HAP-1 (cell line): ENCODE measurements around the gene CAT.
A peak's percentile ranks its signal among the peaks of the same experiment; 100 is the strongest.

Experiments
- DNase-seq, 2 experiments: peaks; one replicate each; pipeline ENCODE4 v3.0.0-alpha.2; 2016 to 2020; ENCODE audit warnings: low spot score in 2 of 2
- H3K27me3 ChIP-seq: fragments of 250-450 bp; sonication (Bioruptor Pico); 2 replicates; pipeline ENCODE4 v1.5.1; 2020; ENCODE audit warnings: low read depth, mild to moderate bottlenecking, moderate library complexity
- H3K36me3 ChIP-seq: fragments of 250-450 bp; sonication (Bioruptor Pico); replicated peaks from 2 replicates; pipeline ENCODE4 v1.5.1; 2020; ENCODE audit warnings: mild to moderate bottlenecking
- H3K4me1 ChIP-seq: fragments of 250-450 bp; sonication (Bioruptor Pico); 2 replicates; pipeline ENCODE4 v1.5.1; 2020; ENCODE audit warnings: mild to moderate bottlenecking
- H3K4me3 ChIP-seq: fragments of 250-450 bp; sonication (Bioruptor Pico); 2 replicates; pipeline ENCODE4 v1.5.1; 2020; ENCODE audit warnings: mild to moderate bottlenecking, moderate library complexity
- H3K9me3 ChIP-seq: fragments of 250-450 bp; sonication (Bioruptor Pico); 2 replicates; pipeline ENCODE4 v1.5.1; 2020; ENCODE audit warnings: mild to moderate bottlenecking, moderate library complexity
- in situ Hi-C: fragments of 300-500 bp; cut with MboI; formaldehyde crosslinking; loops from 3 replicates; pipeline ENCODE4 v1.14.3; 2020; ENCODE audit warnings: low sequenced_read_pairs, inconsistent platforms, mixed read lengths

Gene CAT

DNA sequence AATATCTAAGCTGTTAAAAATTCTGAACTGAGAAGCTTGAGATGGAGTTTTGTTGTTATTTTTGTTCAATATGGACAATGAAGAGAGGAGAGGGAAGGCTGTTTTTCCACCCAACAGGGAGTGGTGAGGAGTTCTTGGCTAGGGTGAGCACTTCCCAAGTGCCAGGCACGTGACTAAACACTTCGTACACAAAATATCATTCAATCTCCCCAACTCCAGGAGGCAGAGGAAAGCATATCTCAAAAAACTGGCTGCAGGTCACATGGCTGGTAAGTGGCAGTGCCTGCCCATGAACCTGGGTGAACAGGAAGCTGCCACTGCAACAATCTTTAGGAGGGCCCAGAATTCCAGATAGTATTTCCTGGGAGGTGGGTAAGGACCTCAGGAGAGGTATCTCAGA, 63.2 kb downstream of the CAT start:
- no peak for DNase-seq
- no peaks in the 10 kb centered on the region for H3K9me3 ChIP-seq
- H3K4me3 ChIP-seq, result no peak overlapping the region
- no peaks in the 10 kb centered on the region; the same call in 1 of the 2 replicates for H3K4me1 ChIP-seq
- no peaks in the 10 kb centered on the region for H3K27me3 ChIP-seq
- in situ Hi-C loops, result no loop called here
- no peaks in the 10 kb centered on the region for H3K36me3 ChIP-seq

DNA sequence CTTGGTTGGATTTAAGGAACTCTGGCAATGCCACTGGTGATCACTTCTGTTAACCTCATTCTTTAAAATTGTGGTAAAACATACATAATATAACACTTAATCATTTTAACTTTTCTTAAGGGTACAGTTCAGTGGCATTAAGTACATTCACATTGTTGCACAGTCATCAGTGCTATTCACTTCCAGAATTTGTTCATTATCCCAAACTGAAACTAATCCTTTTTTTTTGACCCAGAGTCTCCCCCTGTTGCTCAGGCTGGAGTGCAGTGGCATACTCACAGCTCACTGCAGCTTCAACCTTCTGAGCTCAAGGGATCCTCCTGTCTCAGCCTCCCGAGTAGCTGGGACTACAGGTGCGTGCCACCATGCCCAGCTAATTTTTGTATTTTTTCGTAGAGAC, 64.2 kb downstream of the CAT start:
- in situ Hi-C loops, result no loop called here
- H3K4me3 ChIP-seq, result no peak overlapping the region
- no peaks in the 10 kb centered on the region for H3K36me3 ChIP-seq
- H3K27me3 ChIP-seq, result no peaks in the 10 kb centered on the region
- H3K4me1 ChIP-seq, result no peaks in the 10 kb centered on the region; the same call in 1 of the 2 replicates
- DNase-seq, result no peak
- no peaks in the 10 kb centered on the region for H3K9me3 ChIP-seq

DNA sequence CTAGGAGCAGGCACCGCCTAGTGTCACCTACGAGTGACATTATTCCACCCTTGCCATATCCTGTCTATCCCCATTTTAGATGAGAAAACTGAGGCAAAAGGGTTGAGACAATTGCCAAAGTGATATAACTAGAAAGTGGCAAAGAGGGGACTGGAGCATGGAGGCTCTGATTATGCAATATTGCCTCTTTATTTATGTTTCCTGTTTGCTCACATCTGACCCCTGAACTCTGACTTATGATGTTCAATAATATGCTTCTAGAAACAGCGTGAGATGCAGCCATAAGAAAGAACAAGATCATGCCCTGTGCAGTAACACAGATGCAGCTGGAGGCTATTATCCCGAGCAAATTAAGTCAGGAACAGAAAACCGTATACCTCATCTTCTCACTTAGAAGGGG, 67.1 kb downstream of the CAT start:
- Histone ChIP-seq H3K4me3 (no peak overlapping the region), H3K4me1 (no peaks in the 10 kb centered on the region), H3K27me3 (no peaks in the 10 kb centered on the region), H3K36me3 (no peaks in the 10 kb centered on the region), H3K9me3 (no peaks in the 10 kb centered on the region)
- in situ Hi-C loops, result no loop called here
- DNase-seq, result no peak

DNA sequence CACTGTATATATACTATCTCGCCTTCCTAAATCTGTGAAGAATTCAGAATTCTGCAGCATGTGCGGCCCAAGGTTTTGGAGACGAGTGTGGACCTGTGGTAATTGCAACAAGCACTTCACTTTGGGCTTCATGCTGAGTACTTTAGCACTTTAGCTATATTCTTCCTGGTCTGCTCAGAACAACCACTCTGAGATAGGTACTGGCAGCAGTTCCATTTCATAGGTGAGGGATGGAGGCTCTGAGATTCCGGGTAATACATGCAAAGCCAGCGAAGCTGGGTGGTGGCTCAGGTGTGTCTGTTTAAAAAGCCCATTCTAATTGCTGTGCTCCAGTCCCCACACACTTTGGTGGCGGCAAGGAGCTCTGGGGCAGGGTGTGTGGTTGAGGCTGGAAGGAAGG, 68.4 kb downstream of the CAT start:
- no peak overlapping the region for H3K4me3 ChIP-seq
- no peak for DNase-seq
- H3K4me1 ChIP-seq, result no peaks in the 10 kb centered on the region
- no peaks in the 10 kb centered on the region for H3K27me3 ChIP-seq
- in situ Hi-C loops, result no loop called here
- H3K9me3 ChIP-seq, result no peaks in the 10 kb centered on the region
- no peaks in the 10 kb centered on the region for H3K36me3 ChIP-seq

DNA sequence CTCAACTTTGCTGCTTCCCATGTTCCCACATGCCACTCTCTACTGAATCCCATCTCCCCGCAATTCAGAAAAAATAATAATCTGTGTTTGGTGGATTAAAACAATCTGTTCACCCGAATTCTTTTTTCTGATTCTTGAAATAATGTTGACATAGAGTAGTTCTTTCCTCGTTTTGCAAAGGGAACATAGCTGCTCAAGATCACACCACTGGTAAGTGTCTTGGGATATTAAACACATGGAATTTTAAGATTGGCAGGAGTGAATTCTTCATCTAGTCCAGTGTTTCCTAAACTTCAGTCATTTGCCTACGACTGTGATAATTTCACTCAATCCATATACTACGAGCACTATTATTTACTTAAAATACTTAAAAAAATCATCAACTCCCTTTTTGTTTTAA, 68.9 kb downstream of the CAT start:
- in situ Hi-C loops, result no loop called here
- Histone ChIP-seq H3K9me3 (no peaks in the 10 kb centered on the region), H3K36me3 (no peaks in the 10 kb centered on the region), H3K4me1 (no peaks in the 10 kb centered on the region), H3K27me3 (no peaks in the 10 kb centered on the region), H3K4me3 (no peak overlapping the region)
- no peak for DNase-seq

DNA sequence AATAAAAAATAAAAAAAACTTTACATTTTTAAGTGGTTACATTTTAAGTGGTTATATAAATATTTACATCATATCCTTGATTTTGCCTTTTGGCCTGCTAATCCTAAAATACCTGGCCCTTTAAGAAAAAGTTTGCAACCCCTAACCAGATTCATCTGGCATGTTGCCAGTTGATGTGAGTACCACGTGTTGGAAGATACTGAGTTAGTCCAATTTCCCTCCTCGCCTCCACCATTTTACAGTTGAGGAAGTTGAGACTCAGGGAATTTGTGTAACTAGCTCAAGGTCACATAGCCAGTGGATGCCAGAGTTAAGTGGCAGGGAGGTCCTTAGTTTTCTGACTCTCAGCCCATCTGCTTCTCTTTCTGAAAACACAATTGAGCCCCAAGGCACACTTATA, 69.8 kb downstream of the CAT start:
- H3K4me1 ChIP-seq, result no peaks in the 10 kb centered on the region
- no peak overlapping the region for H3K4me3 ChIP-seq
- in situ Hi-C loops, result no loop called here
- H3K36me3 ChIP-seq, result no peaks in the 10 kb centered on the region
- H3K9me3 ChIP-seq, result no peaks in the 10 kb centered on the region
- no peak for DNase-seq
- H3K27me3 ChIP-seq, result no peaks in the 10 kb centered on the region

DNA sequence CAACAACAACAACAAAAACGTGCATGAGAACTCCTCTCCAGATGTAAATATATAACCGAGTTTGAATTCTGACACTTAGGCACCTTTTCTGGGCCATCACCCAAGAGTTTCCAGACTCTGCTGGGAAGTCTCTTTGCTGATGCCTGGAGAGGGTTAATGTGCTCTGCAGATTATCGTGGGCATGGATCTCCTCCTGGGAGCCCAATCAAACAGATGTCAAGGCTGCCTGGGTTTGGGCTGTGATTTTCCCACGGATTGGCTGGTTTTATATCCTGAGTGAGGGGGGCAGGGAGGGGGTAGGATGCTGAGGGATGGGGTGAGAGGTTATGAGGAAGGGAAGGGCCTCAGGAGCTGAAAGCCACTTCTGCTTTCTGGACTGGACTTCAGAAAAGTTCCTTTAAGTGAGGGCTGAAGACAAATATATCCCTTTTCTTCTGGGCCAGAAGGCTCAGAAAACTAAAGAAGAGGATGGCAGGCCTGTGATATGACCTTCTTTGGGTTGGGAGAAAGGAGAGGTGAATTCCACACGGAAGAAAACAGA, 70.7 kb downstream of the CAT start:
- H3K4me3 ChIP-seq, result no peak overlapping the region
- H3K36me3 ChIP-seq, result no peaks in the 10 kb centered on the region
- in situ Hi-C loops, result no loop called here
- no peaks in the 10 kb centered on the region for H3K9me3 ChIP-seq
- no peaks in the 10 kb centered on the region for H3K27me3 ChIP-seq
- H3K4me1 ChIP-seq, result no peaks in the 10 kb centered on the region
- DNase-seq, result no peak

DNA sequence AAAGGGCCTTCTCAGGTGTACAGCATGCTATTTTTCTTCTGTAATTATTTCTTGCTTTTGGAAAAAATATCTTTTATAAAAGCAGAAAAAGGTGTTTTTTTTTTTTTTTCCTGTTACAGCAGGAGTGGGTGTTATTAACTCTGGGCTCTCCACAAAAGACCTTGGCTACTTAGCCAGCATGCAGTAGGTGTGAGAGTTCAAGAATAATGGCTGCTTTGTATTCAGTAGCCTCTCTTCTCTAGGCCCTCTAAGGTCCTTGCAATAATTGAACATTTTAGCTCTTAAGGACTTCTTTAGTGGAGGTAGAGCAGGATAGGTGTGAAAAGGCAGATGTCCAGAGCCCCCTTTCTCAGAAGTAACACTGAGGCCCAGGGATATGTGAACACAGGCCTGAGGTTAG, 71.5 kb downstream of the CAT start:
- Histone ChIP-seq H3K9me3 (no peaks in the 10 kb centered on the region), H3K4me3 (no peak overlapping the region), H3K36me3 (no peaks in the 10 kb centered on the region), H3K4me1 (no peaks in the 10 kb centered on the region), H3K27me3 (no peaks in the 10 kb centered on the region)
- no peak for DNase-seq
- in situ Hi-C loops, result no loop called here

DNA sequence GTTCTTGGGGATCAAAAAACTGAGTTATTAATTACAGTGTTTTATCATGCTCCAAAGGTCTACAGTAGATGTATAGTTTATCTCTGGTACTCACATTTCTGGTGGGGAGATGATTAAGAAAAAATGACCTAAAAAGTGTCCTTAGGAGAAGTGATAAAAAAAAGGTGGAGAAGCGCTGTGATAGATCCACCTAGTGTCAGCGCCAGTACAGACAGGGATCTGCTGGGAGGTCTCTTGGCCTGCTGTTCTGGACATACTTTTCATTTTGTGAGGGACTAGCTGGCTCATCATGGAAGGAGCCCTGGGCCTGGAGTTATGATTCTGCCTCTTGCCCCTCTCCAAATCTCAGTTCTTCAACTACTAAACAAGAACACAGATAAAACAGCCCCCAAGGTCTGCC, 71.9 kb downstream of the CAT start:
- Histone ChIP-seq H3K9me3 (no peaks in the 10 kb centered on the region), H3K4me3 (no peak overlapping the region), H3K36me3 (no peaks in the 10 kb centered on the region), H3K4me1 (no peaks in the 10 kb centered on the region), H3K27me3 (no peaks in the 10 kb centered on the region)
- in situ Hi-C loops, result no loop called here
- no peak for DNase-seq

DNA sequence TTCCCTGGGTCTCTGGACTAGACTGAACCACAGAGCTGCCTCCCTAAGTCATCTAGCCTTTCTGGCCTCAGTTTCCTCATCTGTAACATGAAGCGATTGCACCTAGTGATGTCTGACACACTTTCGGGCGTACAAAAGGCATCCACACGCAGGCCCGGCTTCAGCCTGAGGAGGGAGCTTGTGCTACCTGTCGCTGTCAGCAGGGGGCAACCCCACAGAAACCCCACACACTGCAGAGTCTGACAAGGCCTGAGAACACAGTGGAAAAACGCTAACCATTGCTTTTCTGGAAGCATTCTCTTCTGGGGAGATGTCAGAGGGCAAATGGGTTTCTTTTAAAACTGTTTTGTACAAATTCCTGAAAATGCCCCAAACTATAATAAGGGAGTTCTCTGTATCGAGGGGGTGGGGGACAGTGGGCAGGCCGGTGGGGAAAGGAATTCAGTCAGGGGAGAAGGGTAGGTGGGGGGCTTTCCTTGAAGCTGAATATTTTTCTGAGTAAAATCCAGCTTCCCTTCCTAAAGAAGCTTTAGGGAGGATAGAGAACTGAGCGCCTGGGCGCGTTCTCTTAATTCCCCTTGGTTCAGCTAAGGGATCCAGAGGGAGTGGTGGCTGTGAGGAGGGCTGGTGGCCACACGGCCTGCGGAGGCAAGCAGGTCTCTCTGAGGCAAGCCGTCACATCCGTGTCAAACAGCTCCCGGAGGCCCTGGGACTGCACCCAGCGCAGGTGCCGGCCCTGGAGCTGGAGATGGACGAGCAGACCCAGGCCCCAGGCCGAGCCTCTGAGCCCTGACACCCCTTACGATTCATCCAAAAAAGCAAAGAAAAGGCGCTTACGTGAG, 74.3 kb downstream of the CAT start:
- Histone ChIP-seq H3K4me1 (no peaks in the 10 kb centered on the region), H3K4me3 (no peak overlapping the region), H3K27me3 (no peaks in the 10 kb centered on the region; the same call in none of the 2 replicates), H3K9me3 (no peaks in the 10 kb centered on the region), H3K36me3 (no peaks in the 10 kb centered on the region)
- DNase-seq, result peak; percentile 70 to 83
- in situ Hi-C loops, result no loop called here

DNA sequence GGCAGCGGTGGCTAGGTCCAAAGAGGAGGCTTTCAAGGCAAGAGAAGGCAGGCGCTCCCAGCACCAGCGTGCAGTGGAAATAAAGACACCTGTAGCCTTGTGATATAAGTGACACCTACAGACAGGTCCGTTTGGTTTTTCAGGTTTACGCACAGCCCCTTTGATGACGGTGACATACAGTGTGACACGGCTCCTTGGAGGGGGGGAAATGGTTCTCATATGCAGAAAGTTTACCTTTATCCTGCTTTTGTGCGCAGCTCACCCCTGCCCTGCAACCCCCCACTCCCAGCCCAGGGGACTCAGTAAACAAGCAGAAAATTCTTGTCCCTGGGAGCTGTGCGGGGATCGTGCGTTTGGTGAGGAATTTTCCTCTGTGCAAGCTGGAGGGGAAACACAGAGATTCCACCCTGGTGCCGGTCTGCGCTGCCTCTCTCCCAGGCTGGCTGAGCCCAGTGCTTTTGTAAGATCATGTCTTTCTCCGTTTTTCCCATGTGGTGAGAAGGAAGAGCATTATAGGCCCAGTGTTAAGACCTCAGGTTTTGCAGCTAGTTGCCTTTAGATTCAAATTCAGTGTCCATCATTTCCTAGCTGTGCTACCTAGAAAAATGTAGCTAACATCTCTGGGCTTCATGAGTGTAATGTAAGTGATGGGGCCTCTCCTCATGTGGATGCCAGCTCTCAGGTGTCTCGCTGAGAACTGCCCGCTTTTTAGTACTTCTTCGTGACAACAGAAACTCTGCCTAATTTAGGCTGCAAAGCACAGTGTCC, 75.1 kb downstream of the CAT start, which contains the start of gene ELF5:
TSS of gene ELF5 (minus strand) at position 113 of the 768 bp plus-strand sequence. CDS start 8,045 bp downstream, outside the sequence.
- in situ Hi-C loops, result no loop called here
- Histone ChIP-seq H3K27me3 (no peaks in the 10 kb centered on the region; the same call in none of the 2 replicates), H3K9me3 (no peaks in the 10 kb centered on the region), H3K36me3 (no peaks in the 10 kb centered on the region), H3K4me1 (no peaks in the 10 kb centered on the region), H3K4me3 (no peak within 1 kb of the TSS)
- no peak for DNase-seq

DNA sequence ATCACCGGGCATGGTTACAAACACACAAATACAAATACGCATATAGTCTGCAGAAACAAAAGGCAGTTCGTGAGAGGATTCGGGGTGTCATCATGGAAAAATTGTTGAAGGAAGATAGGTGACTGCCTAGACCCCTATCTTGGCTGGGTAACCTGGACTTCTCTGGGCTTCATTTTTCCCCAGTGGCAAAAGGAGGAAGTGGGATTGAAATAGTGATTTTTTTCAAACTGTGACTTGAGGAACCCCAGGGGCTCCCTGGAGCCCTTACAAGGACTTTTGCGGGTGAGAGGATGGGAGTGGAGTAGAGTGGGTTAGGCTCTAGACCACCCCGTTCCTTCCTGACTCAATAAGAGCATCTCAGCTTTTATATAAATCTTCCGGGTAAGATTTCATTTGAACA, 75.9 kb downstream of the CAT start:
- H3K9me3 ChIP-seq, result no peaks in the 10 kb centered on the region
- no peak overlapping the region for H3K4me3 ChIP-seq
- no peak for DNase-seq
- H3K36me3 ChIP-seq, result no peaks in the 10 kb centered on the region
- no peaks in the 10 kb centered on the region; the same call in none of the 2 replicates for H3K27me3 ChIP-seq
- in situ Hi-C loops, result no loop called here
- H3K4me1 ChIP-seq, result no peaks in the 10 kb centered on the region

DNA sequence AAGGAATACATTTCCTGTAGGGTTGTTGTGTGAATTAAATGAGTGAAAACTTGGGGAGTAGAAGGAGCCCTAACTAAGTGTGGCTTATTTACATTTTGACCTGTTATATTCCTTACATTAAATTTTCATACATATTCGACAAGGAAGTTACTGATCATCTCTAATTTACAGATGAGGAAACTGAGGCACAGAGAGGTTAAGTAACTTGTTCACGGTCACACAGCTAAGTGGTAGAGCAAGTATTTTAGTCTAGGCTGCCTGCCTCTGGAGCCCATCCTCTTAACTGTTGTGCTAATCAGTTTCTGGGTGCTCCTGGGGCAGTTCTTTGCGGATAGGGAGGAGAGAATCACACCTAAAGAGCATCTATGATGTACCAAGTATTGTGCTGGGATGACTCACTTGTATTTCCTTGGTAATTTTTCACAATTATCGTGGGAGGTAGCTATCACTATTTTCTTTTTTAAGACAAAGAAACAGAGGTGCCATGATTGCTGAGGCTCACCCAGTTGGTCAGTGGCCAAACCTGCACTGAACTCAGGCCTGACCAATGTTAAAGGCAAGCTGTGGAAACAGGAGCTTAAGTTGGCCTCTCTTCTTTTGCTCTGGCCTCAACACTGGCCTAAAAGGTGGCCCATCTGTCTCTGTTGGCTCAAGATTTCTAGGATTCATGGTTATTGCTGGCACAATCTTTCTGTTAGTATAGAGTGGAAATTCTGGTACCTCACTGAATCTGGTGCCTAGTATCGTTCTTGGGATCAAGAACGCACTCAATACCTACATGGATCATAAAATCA, 77.7 kb downstream of the CAT start:
- no peaks in the 10 kb centered on the region for H3K4me1 ChIP-seq
- H3K36me3 ChIP-seq, result no peaks in the 10 kb centered on the region
- H3K27me3 ChIP-seq, result no peaks in the 10 kb centered on the region; the same call in none of the 2 replicates
- H3K4me3 ChIP-seq, result no peak overlapping the region
- H3K9me3 ChIP-seq, result no peaks in the 10 kb centered on the region
- in situ Hi-C loops, result no loop called here
- DNase-seq, result no peak
